ENCODE results near the gene NTNG2. TPM values are rescaled to one million over a fixed set of nuclear protein-coding genes. Genes with fewer than 3 reads are reported as not detected.

Gene NTNG2
- total RNA-seq, 3 donors from 2014 or later, result under 0.01 to 1.9 (median 0.29) TPM

DNA sequence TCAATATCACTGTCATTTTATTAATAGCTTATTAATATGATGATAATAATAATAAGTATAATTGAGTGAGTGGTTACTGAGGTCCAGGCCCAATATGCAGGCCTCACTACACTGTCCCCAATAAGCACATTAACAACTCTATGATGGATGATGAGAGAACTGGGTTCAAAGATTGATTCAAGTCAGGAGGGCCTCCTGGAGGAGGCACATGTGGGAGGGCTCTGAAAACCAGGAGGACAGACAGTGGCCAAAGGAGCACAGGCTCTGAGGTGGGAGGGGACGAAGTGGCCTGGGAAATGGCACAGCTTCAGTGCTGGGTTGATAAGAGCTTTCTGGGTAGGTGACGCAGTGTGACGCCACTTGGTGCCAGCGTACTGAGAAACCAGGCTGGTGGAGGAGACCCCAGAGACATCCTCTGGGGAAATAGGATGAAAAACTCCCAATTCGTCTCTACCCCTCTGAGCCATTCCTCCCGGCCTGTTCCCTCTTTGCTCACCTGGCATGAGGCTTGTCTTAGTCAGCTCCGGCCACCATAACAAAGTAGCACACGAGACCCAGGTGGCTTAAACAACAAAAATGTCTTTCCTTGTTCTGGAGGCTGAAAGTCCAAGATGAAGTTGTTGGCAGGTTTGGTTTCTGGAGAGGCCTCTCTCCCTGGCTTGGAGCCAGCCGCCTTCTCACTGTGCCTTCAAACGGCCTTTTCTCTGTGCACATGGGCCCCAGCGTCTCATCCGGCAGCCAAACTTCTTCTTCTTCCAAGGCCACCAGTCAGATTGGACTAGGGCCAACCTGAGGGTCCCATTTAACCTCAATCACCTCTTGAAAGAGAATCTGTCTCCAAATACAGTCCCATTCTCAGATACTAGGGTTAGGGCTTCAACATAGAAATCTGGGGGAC lies 31.6 kb downstream of the NTNG2 start:
- no peak overlapping the region for H3K4me3 ChIP-seq
- intact Hi-C loops (cut with DNase I; ENCODE audit: low total_unique reads), result no loop called here
- no peak for DNase-seq (ENCODE audit: low spot score in 2 of 2)
- no peaks in the 10 kb centered on the region for H3K9me3 ChIP-seq
- H3K27me3 ChIP-seq, result peaks cover 0 to under 1% of the 10 kb centered on the region in 2 donors
- no peak for TF ChIP-seq POLR2A (IDR thresholded peaks at IDR 0.05)
- no peak for TF ChIP-seq POLR2AphosphoS5 (IDR thresholded peaks at IDR 0.05)
- TF ChIP-seq, protein P1, sequence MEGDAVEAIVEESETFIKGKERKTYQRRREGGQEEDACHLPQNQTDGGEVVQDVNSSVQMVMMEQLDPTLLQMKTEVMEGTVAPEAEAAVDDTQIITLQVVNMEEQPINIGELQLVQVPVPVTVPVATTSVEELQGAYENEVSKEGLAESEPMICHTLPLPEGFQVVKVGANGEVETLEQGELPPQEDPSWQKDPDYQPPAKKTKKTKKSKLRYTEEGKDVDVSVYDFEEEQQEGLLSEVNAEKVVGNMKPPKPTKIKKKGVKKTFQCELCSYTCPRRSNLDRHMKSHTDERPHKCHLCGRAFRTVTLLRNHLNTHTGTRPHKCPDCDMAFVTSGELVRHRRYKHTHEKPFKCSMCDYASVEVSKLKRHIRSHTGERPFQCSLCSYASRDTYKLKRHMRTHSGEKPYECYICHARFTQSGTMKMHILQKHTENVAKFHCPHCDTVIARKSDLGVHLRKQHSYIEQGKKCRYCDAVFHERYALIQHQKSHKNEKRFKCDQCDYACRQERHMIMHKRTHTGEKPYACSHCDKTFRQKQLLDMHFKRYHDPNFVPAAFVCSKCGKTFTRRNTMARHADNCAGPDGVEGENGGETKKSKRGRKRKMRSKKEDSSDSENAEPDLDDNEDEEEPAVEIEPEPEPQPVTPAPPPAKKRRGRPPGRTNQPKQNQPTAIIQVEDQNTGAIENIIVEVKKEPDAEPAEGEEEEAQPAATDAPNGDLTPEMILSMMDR (IDR thresholded peaks at IDR 0.05), result no peak
- no peak overlapping the region for H3K27ac ChIP-seq
- H3K4me1 ChIP-seq, result no peaks in the 10 kb centered on the region
- H3K36me3 ChIP-seq, result no peaks in the 10 kb centered on the region

DNA sequence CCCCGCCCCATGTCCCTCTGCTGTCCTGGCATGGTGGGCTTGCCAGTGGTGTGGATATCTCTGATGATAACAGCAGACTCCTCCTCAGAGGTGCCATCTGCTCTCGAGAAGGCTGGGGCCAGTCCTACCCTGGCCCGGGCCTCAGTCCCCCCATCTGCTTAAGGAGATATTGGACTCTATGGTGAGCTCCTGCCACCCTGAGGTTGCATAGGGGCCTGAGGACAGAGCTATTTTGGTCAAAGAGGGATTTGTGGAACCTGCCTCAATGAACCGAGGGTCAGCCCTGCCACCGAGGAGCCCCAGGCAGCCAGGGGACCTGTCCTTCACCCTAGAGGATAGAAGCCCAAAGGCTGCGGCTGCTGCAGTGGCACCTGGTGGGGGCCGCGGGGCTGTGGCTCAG lies 32.6 kb downstream of the NTNG2 start:
- Histone ChIP-seq H3K36me3 (no peaks in the 10 kb centered on the region), H3K4me1 (no peaks in the 10 kb centered on the region), H3K4me3 (no peak overlapping the region), H3K27me3 (peaks cover 0 to 4% of the 10 kb centered on the region in 2 donors), H3K9me3 (no peaks in the 10 kb centered on the region), H3K27ac (no peak overlapping the region)
- no peak for DNase-seq (ENCODE audit: low spot score in 2 of 2)
- TF ChIP-seq, protein P1 (IDR thresholded peaks at IDR 0.05), result no peak
- no peak for TF ChIP-seq POLR2AphosphoS5 (IDR thresholded peaks at IDR 0.05)
- no peak for TF ChIP-seq POLR2A (IDR thresholded peaks at IDR 0.05)
- intact Hi-C loops (cut with DNase I; ENCODE audit: low total_unique reads), result no loop called here

DNA sequence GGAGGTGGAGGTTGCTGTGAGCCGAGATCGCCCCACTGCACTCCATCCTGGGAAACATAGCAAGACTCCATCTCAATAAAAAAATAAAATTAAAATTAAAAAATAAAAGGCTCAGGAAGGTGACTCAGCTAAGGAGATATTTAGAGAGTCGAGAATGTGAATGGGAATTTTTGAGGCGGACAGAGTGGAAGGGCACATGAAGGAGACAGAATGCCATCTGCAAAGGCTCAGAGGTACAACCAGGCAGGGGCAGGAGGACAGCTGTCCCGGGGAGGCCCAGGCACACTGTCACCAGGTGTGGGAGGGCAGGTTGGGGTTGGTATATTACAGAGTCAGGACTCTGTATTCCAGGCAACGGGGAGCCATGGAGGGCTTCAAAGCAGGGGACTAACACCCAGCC lies 35.5 kb downstream of the NTNG2 start:
- Histone ChIP-seq H3K27ac (no peak overlapping the region), H3K27me3 (peaks cover 0 to 12% of the 10 kb centered on the region in 2 donors), H3K9me3 (no peaks in the 10 kb centered on the region), H3K4me3 (no peak overlapping the region), H3K4me1 (no peaks in the 10 kb centered on the region), H3K36me3 (no peaks in the 10 kb centered on the region)
- DNase-seq (ENCODE audit: low spot score in 2 of 2), result no peak
- TF ChIP-seq POLR2A (IDR thresholded peaks at IDR 0.05) (no peak), POLR2AphosphoS5 (IDR thresholded peaks at IDR 0.05) (no peak)
- TF ChIP-seq, protein P1 (IDR thresholded peaks at IDR 0.05), result no peak
- intact Hi-C loops (cut with DNase I; ENCODE audit: low total_unique reads), result no loop called here

GRCh38 chr9:132197856-132198550 lies 36.1 kb downstream of the NTNG2 start:
- H3K4me1 ChIP-seq, result no peaks in the 10 kb centered on the region
- no peak overlapping the region for H3K27ac ChIP-seq
- TF ChIP-seq POLR2A (IDR thresholded peaks at IDR 0.05), result no peak
- TF ChIP-seq POLR2AphosphoS5 (IDR thresholded peaks at IDR 0.05), result no peak
- TF ChIP-seq, protein P1 (IDR thresholded peaks at IDR 0.05), result no peak
- intact Hi-C loops (cut with DNase I; ENCODE audit: low total_unique reads), result no loop called here
- H3K27me3 ChIP-seq, result peaks cover 0 to 19% of the 10 kb centered on the region in 2 donors
- no peak overlapping the region for H3K4me3 ChIP-seq
- H3K9me3 ChIP-seq, result no peaks in the 10 kb centered on the region
- no peak for DNase-seq (ENCODE audit: low spot score in 2 of 2)
- no peaks in the 10 kb centered on the region for H3K36me3 ChIP-seq

GRCh38 chr9:132199056-132199455 lies 37.2 kb downstream of the NTNG2 start:
- Histone ChIP-seq H3K9me3 (no peaks in the 10 kb centered on the region), H3K4me1 (no peaks in the 10 kb centered on the region), H3K36me3 (no peaks in the 10 kb centered on the region), H3K27me3 (peaks cover 0 to 28% of the 10 kb centered on the region in 2 donors), H3K27ac (no peak overlapping the region), H3K4me3 (no peak overlapping the region)
- DNase-seq (ENCODE audit: low spot score in 2 of 2), result no peak
- TF ChIP-seq, protein P1 (IDR thresholded peaks at IDR 0.05), result no peak
- TF ChIP-seq POLR2AphosphoS5 (IDR thresholded peaks at IDR 0.05) (no peak), POLR2A (IDR thresholded peaks at IDR 0.05) (no peak)
- intact Hi-C loops (cut with DNase I; ENCODE audit: low total_unique reads), result no loop called here
